ENCODE data around the gene FPR3. TPM values are rescaled to one million over a fixed set of nuclear protein-coding genes. Genes with fewer than 3 reads are reported as not detected.

FPR3 gene
- total and polyA plus RNA-seq, 2 donors (not counting 1 experiment from before 2014, with no cell fraction given) = not detected

GRCh38 chr19:51815043-51815442 is 20.1 kb downstream of the FPR3 start:
- Histone ChIP-seq H3K36me3 (ENCODE audit: control insufficient read depth, insufficient read depth, low read length) (no peaks in the 10 kb centered on the region), H3K27me3 (ENCODE audit: control insufficient read depth, insufficient read depth, low read length) (no peaks in the 10 kb centered on the region), H3K9me3 (ENCODE audit: control insufficient read depth, insufficient read depth, low read depth, low read length) (no peaks in the 10 kb centered on the region), H4K20me1 (ENCODE audit: control insufficient read depth, extremely low read depth, insufficient read depth, low read length) (no peaks in the 10 kb centered on the region), H3K4me3 (replicated peaks in 1 of 4; ENCODE audit: control extremely low read depth in 1 of 4, insufficient read depth in 1 of 4, low read depth in 3 of 4, low read length in 4 of 4) (no peak overlapping the region), H3K27ac (ENCODE audit: insufficient read depth, low read length) (no peak overlapping the region), H3K4me1 (ENCODE audit: control insufficient read depth, extremely low read depth, insufficient read depth, low read length) (no peaks in the 10 kb centered on the region), H3K9ac (ENCODE audit: insufficient read depth, low read length) (no peak overlapping the region), H3K79me2 (ENCODE audit: control insufficient read depth, insufficient read depth, low read length) (no peaks in the 10 kb centered on the region), H2AFZ (ENCODE audit: low read length) (no peak overlapping the region), H3K4me2 (ENCODE audit: extremely low read depth, insufficient read depth, low read length) (no peak overlapping the region)
- TF ChIP-seq EZH2 (IDR thresholded peaks at IDR 0.05; ENCODE audit: low read length, missing control alignments) (no peak), CTCF (conservative IDR thresholded peaks at IDR 0.05 in 1 of 2, IDR thresholded peaks at IDR 0.05 in 1 of 2; ENCODE audit: low read depth in 1 of 2, low read length in 2 of 2) (no peak)
- DNase-seq (ENCODE audit: low read depth in 2 of 2) = no peak

- no peak for TF ChIP-seq EZH2 (IDR thresholded peaks at IDR 0.05; ENCODE audit: low read length, missing control alignments)
- no peak for TF ChIP-seq CTCF (conservative IDR thresholded peaks at IDR 0.05 in 1 of 2, IDR thresholded peaks at IDR 0.05 in 1 of 2; ENCODE audit: low read depth in 1 of 2, low read length in 2 of 2)
- Histone ChIP-seq H3K27me3 (ENCODE audit: control insufficient read depth, insufficient read depth, low read length) (no peaks in the 10 kb centered on the region), H3K4me2 (ENCODE audit: extremely low read depth, insufficient read depth, low read length) (no peak overlapping the region), H3K9me3 (ENCODE audit: control insufficient read depth, insufficient read depth, low read depth, low read length) (no peaks in the 10 kb centered on the region), H3K79me2 (ENCODE audit: control insufficient read depth, insufficient read depth, low read length) (no peaks in the 10 kb centered on the region), H3K4me1 (ENCODE audit: control insufficient read depth, extremely low read depth, insufficient read depth, low read length) (no peaks in the 10 kb centered on the region), H3K27ac (ENCODE audit: insufficient read depth, low read length) (no peak overlapping the region), H2AFZ (ENCODE audit: low read length) (no peak overlapping the region), H4K20me1 (ENCODE audit: control insufficient read depth, extremely low read depth, insufficient read depth, low read length) (no peaks in the 10 kb centered on the region), H3K4me3 (replicated peaks in 1 of 4; ENCODE audit: control extremely low read depth in 1 of 4, insufficient read depth in 1 of 4, low read depth in 3 of 4, low read length in 4 of 4) (no peak overlapping the region), H3K9ac (ENCODE audit: insufficient read depth, low read length) (no peak overlapping the region), H3K36me3 (ENCODE audit: control insufficient read depth, insufficient read depth, low read length) (no peaks in the 10 kb centered on the region)
- no peak for DNase-seq (ENCODE audit: low read depth in 2 of 2)
These were observed 21.8 kb downstream of the FPR3 start for GRCh38 chr19:51816711-51817110.

GRCh38 chr19:51820011-51820410 is 25.1 kb downstream of the FPR3 start:
- Histone ChIP-seq H3K27ac (ENCODE audit: insufficient read depth, low read length) (no peak overlapping the region), H3K9me3 (ENCODE audit: control insufficient read depth, insufficient read depth, low read depth, low read length) (no peaks in the 10 kb centered on the region), H3K4me2 (ENCODE audit: extremely low read depth, insufficient read depth, low read length) (no peak overlapping the region), H3K4me1 (ENCODE audit: control insufficient read depth, extremely low read depth, insufficient read depth, low read length) (no peaks in the 10 kb centered on the region), H4K20me1 (ENCODE audit: control insufficient read depth, extremely low read depth, insufficient read depth, low read length) (no peaks in the 10 kb centered on the region), H3K9ac (ENCODE audit: insufficient read depth, low read length) (no peak overlapping the region), H3K27me3 (ENCODE audit: control insufficient read depth, insufficient read depth, low read length) (no peaks in the 10 kb centered on the region), H3K79me2 (ENCODE audit: control insufficient read depth, insufficient read depth, low read length) (no peaks in the 10 kb centered on the region), H3K36me3 (ENCODE audit: control insufficient read depth, insufficient read depth, low read length) (no peaks in the 10 kb centered on the region), H3K4me3 (replicated peaks in 1 of 4; ENCODE audit: control extremely low read depth in 1 of 4, insufficient read depth in 1 of 4, low read depth in 3 of 4, low read length in 4 of 4) (no peak overlapping the region), H2AFZ (ENCODE audit: low read length) (no peak overlapping the region)
- TF ChIP-seq CTCF (conservative IDR thresholded peaks at IDR 0.05 in 1 of 2, IDR thresholded peaks at IDR 0.05 in 1 of 2; ENCODE audit: low read depth in 1 of 2, low read length in 2 of 2) = no peak
- no peak for TF ChIP-seq EZH2 (IDR thresholded peaks at IDR 0.05; ENCODE audit: low read length, missing control alignments)
- DNase-seq (ENCODE audit: low read depth in 2 of 2) = no peak
